DMS79 (cell line): ENCODE data around the gene JADE2.
"Not testable (repeated sequence)": the region's sequence is repeated elsewhere in the genome, so short reads cannot be mapped to it uniquely, and the experiment has no call there.

Experiments used
- DNase-seq: peaks from one replicate; lab custom pipeline; 2025; lab: John Stamatoyannopoulos, UW

JADE2 gene

DNA sequence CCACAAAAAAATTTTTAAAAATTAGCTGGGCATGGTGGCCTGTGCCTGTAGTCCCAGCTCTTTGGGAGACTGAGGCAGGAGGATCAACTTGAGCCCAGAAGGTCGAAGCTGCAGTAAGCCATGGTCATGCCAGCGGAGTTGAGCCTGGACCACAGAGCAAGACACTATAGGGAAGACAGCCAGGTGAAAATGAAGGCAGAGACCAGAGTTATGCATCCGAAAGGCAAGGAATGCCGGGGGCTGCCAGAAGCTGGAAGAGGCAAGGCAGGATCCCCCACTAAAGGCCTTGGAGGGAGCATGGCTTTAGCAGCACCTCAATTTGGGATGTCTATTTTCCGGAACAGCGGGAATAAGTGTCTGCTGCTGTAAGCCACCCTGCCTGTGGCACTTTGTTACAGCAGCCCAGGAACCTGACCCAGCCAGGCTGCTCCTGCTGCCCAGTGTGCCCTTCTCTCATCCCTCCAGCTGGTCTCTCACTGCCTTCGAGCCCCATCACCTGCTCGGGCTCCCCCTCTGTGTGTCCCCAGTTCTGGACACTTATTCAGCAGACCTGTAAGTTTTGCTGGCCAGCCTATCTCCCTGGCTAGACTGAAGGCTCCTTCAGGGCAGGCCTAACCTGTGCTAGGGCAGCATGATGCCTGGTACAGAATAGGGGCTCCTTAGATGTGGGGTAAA, 16.8 kb upstream of the JADE2 start:
- DNase-seq, result no peak

DNA sequence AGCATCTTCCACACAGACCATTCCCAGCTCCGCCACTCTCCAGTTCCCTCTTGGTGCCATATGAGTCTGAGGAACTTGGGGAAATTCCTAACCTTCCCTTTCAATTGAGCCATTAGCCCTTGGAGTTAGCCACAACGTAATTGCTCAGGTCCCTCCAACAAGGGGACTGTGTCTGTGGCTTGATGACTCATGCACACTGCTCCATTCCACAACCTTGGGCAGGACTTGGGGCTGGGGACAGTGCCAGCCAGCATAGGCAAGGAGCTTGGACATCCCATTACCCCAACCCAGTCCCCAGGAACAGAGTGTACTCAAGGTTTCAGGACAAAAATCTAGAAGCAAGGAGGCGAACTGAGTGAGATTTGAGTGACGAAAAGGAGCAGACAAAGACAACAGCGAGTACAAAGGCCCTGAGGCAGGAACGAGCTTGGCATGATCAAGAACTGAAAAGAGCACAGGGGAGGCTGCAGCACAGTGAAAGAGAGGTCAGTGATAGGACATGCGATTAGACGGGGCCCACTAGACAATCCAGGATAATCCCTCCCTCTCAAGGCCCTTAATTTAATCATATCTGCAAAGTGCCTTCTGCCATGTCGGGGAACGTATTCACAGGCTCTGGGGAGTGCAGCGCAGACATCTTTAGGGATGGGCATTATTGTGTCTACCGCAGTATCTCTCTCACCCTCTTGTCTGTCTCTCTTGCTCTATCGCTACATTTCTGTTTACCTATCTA, 16.0 kb upstream of the JADE2 start:
- no peak for DNase-seq

DNA sequence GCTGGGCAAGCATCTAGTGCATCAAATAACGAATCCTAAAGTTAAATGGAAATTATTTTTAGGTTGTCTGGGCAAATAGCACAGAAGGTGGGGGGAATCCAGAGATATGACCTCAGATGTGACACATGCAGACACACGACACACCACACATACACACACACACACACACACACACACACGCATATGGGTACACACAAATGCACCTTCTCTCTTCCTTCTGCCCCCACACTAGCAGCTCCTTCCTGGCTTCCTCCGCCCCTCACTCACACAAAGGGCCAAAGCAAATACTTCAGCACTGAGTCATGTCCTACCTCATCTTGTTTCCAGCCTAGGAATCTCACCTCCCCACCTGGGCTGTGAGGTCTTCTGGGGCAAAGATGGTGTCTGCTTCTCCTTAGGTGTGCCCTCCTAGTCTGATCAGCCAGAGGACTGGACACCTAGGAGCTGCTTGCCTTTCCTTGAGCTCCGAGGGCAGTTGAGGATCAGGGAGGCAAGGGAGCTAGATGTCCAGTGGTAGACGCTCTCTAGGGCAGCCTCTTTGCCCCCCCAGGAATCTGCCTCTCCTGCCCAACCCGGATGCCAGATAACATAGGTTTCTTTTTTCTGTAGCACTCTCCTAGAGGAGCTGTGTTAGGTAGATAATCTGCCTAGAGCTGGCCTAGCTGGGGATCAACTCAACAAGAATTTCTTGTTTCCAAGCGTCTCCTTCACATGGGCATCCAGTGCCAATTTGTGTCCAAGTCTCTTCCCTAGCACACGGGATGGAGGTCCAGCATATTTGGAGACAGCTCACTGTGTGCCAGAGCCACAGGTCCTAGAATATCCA, 14.3 kb upstream of the JADE2 start:
- DNase-seq, result no peak

DNA sequence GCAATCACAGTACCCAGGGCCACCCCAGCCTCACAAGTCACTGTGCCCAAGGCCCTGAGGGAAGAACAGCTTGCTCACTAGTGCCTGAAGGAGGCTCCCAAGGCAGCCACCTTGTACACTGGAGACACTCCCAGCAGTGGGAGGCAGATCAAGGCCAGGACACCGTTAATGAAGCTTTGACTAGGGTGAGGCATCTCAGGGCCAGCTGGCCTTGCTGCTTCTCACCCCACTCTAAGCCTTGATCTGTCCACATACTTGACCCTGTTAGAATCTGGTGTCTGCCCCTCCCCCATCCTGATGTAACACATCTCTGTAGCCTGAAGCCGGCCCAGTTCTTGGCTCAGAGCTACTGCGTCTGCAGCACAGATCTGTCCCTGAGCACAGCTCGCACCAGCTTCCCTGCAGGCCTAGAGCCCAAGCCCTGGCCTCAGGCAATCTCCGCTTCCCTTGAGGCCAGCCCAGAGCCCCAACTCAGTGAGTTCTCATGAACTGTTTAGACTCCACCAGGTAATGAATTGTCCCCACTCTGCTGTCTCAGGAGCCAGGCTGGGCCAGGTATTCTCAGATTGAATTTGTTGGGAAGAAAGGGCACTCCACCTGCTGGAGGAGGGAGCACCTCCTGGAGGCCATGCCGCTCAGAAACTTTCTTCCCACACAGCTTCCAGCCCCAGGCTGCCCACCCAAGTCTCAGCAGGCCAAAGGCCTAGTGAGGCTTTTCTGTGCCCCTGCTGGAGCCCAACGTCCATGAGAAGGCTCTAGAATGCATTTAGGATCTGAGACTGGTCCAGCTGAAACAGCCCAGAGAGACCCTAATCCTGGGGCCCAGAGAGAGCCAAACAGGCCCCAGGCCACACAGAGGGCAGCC, 13.4 kb upstream of the JADE2 start:
- DNase-seq, result no peak

DNA sequence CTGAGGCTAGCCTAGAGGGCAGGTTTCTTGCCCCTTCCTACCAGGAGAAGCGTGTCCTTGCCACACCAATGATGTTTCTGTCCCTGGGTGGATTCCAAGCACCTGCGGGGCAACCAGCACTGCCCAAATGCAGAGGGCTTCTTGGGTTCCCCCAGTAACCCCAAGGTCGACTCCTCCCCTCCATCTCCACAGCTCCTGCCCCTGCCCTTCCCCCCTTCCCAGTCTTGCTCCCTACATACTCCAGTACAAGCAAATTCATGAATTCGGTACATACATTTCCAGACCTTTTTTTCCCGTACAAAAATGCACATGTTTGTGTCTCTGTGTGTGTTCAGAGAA, 12.8 kb upstream of the JADE2 start:
- no peak for DNase-seq

DNA sequence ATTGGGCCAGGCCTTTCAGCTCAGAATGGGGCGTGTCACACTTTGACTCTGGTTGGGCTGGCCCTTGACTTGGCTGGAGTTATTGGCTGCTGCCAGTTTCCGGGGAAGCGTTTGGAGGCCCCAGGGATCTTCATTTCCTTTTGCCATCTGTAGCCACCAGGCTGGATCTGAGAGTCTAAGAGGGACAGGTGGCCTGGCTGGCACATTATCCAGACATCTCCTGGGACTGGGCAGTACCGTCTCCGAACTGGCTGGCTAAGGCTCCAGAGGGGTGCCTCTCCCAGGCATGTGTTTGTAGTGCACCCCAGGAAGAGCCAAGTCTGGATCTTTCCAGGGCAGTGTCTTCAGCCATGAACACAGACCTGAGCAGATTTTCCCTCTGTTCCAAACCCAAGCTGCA, 9.7 kb upstream of the JADE2 start:
- no peak for DNase-seq

DNA sequence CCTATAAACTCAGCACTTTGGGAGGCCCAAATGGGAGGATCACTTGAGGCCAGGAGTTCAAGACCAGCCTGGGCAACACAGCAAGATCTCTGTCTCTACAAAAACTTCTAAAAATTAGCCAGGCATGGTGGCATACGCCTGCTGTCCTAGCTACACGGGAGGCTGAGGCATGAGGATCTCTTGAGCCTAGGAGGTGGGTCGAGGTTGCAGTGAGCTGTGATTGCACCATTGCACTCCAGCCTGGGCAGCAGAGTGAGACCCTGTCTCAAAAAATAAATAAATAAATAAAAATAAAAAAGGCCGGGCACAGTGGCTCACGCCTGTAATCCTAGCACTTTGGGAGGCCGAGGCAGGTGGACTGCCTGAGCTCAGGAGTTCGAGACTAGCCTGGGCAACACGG, 8.5 kb upstream of the JADE2 start:
- not testable (repeated sequence) for DNase-seq

DNA sequence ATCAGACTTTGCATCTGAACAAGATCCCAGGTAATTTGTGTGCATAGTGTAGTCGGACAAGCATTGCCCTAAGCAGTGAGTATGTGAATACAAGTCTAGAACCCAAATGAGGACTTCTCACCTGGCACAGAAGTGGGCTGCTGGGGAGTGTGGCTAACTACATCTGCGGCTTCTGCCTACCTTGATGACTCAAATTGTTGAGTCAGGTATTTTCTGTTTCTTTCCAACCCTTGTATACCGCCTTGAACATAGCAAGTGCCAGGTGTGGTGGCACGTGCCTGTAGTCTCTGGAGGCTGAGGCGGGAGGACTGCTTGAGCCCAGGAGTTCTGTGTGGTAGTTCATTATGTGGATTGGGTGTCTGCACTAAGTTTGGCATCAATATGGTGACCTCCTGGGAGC, 7.9 kb upstream of the JADE2 start:
- no peak for DNase-seq

DNA sequence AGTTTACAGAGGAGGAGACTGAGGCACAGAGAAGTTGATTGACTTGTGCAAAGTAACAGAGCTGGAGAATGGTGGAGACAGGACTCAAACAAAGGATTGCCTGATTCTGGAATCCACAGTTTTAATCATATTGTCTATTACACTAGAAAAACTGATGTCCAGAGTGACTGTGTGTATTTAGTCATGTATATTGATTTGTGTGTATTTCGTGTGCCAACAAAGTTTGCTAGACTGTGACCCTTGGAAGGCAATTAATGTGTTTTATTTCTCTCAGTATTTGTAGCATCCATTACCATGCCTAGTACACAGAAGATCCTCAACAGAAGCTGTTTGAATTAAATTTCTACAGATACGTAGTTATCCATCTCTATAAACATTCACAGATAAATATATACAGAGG, 5.5 kb upstream of the JADE2 start:
- DNase-seq, result no peak

DNA sequence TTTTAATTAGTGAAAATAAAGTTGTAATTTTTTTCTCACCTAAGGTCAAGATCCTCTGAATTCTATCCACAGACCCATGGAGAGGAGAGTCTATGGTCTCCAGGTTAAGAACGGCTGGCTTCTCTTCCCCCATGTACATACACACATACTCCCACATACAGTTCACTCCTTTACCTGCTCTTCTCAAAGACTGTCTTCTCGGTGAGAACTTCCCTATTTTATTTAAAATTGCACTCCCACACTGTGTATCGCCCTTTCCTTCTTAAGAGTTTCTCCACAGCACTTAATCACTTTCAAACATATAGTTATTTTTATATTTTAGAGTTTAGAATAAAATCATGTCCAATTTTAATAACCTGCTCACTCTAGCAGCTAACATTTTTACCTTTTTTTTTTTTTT, 3.6 kb upstream of the JADE2 start:
- DNase-seq, result no peak

DNA sequence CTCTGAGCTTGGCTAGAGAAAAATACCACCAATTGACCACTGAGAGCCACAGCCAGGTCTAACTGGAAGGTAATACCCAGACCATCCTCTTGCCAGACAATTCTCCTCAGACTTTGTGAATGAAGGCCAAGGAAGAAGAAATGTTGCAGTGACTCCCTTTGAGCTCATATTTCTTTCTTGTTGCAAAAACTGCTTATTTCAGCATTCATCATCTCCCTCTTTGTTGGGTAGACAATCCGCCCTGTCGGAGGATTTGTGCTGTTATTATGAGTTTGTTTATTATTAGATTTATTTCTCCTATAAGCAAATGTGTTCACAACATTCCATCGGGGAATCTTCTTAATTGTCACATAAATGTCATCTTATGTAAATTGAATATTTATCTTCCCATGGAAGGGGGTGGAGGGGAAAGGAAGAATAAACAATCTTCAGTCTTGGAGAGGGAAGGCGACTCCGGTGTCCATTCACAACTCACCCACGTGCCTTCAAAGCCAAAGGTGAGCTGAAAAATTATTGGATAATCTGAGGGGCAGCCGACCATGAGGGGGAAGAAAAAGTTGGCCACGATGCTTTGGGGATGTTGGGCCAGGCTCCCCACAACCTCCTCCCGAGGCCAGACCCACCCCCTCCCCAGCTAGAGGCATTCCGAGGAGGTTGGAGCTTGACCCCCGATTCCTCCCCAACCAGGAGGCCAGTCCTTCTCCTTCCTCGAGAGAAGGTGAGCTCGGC, 1.8 kb upstream of the JADE2 start:
- DNase-seq, result no peak

DNA sequence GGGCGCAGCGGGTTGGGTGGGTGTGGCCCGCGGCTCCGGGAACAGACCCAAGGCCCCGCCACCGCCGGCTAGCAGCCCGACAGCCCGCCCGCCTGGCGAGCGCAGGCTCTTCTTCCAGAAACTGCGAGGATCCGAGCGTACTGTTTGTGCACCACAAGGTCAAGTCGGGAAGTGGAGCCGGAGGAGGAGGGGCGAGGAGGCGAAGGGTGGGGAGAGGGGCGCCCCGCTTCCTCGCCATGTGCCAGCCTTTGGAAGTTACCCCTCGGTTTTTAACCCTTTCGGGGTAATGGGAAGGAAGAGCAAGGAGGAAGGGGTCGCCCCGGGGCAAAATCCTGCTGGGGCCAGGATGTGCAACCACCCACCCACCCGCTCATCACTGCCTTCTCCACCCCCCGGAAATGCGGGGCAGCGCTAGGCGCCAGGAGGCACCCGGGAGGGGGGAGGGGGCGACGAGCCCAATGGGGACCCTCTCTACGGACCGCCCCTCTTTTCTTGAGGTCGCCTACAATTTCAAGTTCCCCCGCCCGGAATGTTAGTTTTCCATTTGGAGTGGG, 1.1 kb upstream of the JADE2 start:
- peak; percentile 39 for DNase-seq

DNA sequence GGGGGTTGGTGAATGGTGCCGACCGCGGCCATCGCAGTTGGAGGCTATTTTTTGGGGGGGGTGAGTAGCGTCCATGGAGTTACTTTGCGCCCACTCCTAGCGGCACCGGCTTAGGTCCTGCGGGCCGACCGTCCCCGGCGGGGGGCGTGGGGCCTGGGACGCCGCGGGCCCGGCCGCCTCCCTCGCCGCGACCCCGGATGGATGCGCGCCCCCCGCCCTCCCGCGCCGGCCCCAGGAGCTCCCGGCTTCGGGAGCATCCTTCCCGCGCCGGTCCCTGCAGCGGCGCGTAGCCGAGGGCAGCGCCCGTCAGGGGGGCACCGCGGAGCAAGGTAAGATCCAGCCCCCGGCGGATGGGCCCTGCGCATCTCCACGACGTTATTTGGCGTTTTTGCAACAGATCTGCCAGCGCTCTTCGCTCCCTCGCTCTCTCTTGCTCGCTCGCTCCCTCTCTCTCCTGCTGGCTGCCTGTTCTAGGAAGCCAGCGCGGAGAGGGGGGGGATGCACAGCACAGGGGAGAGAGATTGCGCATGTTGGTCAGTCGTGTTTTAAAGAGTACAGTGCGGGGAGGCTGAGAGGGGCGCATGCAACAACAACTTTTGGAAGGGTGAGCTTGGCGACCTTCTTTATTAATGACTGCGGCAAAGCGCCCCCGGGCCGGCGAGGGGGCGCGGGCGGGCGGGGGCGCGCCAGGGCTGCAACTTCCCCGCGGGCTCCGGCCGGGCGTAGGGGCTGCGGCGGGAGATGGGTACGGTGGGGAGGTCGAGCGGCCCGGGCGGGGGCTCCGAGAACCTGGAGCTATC, 413 bp downstream of the JADE2 start:
- DNase-seq, result no peak

DNA sequence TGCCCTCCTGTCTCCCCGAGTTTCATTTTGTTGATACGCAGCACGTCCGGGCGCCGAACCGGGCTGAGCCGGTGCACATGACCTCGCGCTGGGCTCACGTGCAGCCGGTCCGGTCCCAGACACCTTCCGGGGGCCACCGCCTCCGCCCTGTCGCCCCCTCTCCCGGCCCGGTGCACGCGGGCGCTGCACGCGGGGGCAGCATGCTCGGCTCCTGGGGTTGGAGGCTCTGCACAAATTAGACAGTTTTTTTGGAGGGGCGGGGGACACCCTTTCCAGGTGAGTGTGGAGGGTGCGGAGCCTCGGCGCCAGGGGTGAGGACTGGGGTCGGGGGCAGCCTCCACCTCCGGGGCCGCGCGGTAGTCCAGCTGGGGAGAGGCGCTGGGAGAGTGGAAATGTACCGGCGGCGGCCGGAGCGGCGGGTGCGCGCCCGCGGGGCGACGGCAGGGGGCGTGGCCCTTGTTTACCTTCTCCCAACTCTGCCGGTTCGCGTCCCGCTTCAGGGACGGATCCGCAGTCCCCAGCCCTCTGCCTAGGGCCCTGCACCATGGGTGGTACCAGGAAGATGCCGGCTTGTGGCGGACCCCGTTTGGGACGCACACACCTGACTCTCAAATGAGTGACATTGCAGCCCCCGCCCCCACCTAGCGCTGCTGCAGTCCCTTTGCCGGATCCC, 1.1 kb downstream of the JADE2 start:
- DNase-seq, result peak; percentile 10

DNA sequence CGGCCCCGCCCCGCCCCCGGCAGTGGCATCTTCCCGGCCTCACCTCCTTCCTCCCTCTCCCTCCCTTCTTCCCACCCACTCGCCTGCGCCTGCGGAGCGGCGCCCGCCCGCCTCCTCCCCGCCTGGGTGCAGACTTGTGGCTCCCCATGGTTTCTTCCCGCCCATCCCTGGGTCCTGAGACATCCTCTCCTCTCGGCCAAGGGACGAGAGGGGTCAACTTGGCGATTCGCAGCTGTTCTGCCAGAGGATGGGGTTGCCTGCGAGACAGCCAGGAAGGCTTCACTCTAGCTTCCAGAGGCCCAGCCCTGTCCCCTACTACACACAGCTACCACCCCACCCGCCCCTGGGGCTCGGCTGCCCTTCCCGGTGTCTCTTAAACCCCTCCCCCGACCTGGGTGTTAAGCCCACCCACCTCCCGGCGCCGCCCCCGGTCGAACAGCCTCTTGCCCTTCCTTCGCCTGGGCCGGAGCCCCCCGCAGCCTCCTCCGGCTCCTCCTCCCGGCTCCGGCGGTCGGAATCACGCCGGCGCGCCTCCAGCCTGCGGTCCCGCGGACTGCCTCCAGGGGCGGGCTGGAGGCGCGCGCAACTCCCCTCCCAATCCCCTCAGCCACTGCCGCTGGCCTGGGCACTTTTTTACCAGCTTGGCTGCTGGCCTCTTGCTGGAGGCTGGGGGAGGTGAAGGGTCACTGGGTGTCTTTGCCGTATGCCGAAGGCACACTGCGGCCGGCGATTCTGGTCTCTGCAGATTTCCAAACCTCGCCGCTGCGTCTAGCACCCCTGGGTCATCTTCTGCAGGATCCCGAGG, 1.9 kb downstream of the JADE2 start:
- peak; percentile 21 for DNase-seq

DNA sequence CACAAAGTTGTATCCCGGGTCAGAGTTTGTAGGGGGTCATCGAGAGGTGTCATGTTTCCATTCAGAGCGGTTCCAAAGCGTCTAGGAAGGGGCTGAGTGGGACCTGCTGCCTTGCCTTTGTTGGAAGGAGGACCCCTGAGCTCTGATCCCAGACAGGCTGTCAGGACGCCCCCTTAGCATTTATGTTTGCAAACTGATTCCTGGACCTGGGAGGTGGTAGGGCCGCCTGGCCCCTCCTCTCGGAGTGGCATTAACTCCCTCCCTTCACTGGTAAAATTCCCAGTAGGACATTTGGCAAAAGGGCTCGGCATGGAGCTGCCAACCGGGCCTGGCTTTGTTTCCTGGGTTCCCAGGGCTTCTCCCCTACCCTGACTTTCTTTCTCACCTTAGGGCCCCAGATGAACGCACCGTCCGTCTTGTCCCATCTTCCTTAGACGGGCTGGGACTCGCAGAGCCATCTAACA, 2.5 kb downstream of the JADE2 start:
- DNase-seq, result no peak

DNA sequence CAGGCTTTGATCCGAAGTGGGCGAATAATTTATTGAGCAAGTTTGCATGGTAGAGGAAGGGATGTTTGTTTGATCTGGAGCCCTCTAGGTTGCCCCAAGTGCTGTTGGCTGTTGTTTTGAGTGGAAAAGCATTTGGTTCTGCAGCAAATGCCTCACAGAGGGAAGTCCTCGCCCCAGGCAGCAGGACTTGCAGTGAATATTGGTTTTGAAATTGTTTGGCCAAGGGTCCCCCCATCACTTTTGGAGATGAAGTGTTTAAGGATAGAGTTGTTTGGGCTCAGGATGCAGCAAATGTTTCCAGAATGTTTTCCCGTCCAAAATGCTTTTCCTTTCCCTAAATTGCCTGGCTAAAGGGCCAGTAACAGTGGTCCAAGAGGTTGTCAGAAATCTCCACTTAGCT, 3.1 kb downstream of the JADE2 start:
- DNase-seq, result no peak

DNA sequence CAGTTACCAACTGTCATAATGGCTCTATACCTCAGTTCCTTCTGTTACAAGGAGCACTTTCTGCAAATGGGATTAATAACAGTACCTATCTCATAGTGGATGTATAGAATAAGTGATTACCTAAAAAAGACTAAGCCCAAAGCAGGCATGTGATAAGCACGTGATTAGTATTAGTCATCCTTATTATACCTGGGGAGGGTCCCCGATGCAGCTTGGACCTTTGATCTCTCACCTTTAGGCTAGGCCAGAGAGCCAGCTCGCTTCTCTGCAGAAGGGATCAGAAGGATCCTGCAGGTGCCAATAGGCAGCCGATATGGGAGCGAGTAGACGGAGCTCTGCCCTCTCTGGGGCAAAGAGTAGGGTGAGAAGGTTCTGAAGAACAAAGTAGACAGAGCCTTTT, 4.0 kb downstream of the JADE2 start:
- DNase-seq, result no peak
